Measurements from ENCODE around the gene S100A16. TPM values are rescaled to one million over a fixed set of nuclear protein-coding genes. Genes with fewer than 3 reads are reported as not detected.

S100A16 gene
- total and polyA plus RNA-seq, 9 of the 15 experiments (the other 6 are each of a cell fraction or from before 2014, with no cell fraction given) = 1.6 to 6.9 (median 4.3) TPM

DNA sequence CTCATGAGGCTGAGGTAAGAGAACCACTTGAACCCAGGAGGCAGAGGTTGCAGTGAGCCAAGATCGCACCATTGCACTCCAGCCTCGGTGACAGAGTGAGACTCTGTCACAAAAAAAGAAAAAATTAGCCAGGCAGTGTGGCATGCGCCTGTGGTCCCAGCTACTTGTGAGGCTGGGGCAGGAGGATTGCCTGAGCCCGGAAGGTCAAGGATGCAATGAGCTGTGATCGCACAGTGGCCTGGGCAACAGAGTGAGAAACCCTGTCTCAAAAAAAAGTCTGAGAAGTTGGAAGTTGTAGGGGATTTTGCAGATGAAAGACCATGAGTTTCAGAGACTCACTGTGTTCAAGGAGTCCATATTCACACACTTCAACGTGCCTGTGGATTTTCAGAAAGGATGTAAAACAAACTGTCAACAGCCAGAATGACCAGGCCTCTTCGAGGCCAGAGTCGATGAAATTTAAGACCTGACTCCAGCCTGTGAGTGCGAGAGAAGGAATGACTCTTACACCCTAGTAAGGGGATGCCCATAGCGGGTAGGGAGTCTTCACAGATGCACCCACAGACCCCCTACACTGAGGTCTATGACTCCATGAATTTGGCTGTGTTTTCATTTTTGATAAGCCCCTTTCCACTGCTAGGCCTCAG lies 12.2 kb upstream of the S100A16 start (continued):
- TF ChIP-seq, protein P1, sequence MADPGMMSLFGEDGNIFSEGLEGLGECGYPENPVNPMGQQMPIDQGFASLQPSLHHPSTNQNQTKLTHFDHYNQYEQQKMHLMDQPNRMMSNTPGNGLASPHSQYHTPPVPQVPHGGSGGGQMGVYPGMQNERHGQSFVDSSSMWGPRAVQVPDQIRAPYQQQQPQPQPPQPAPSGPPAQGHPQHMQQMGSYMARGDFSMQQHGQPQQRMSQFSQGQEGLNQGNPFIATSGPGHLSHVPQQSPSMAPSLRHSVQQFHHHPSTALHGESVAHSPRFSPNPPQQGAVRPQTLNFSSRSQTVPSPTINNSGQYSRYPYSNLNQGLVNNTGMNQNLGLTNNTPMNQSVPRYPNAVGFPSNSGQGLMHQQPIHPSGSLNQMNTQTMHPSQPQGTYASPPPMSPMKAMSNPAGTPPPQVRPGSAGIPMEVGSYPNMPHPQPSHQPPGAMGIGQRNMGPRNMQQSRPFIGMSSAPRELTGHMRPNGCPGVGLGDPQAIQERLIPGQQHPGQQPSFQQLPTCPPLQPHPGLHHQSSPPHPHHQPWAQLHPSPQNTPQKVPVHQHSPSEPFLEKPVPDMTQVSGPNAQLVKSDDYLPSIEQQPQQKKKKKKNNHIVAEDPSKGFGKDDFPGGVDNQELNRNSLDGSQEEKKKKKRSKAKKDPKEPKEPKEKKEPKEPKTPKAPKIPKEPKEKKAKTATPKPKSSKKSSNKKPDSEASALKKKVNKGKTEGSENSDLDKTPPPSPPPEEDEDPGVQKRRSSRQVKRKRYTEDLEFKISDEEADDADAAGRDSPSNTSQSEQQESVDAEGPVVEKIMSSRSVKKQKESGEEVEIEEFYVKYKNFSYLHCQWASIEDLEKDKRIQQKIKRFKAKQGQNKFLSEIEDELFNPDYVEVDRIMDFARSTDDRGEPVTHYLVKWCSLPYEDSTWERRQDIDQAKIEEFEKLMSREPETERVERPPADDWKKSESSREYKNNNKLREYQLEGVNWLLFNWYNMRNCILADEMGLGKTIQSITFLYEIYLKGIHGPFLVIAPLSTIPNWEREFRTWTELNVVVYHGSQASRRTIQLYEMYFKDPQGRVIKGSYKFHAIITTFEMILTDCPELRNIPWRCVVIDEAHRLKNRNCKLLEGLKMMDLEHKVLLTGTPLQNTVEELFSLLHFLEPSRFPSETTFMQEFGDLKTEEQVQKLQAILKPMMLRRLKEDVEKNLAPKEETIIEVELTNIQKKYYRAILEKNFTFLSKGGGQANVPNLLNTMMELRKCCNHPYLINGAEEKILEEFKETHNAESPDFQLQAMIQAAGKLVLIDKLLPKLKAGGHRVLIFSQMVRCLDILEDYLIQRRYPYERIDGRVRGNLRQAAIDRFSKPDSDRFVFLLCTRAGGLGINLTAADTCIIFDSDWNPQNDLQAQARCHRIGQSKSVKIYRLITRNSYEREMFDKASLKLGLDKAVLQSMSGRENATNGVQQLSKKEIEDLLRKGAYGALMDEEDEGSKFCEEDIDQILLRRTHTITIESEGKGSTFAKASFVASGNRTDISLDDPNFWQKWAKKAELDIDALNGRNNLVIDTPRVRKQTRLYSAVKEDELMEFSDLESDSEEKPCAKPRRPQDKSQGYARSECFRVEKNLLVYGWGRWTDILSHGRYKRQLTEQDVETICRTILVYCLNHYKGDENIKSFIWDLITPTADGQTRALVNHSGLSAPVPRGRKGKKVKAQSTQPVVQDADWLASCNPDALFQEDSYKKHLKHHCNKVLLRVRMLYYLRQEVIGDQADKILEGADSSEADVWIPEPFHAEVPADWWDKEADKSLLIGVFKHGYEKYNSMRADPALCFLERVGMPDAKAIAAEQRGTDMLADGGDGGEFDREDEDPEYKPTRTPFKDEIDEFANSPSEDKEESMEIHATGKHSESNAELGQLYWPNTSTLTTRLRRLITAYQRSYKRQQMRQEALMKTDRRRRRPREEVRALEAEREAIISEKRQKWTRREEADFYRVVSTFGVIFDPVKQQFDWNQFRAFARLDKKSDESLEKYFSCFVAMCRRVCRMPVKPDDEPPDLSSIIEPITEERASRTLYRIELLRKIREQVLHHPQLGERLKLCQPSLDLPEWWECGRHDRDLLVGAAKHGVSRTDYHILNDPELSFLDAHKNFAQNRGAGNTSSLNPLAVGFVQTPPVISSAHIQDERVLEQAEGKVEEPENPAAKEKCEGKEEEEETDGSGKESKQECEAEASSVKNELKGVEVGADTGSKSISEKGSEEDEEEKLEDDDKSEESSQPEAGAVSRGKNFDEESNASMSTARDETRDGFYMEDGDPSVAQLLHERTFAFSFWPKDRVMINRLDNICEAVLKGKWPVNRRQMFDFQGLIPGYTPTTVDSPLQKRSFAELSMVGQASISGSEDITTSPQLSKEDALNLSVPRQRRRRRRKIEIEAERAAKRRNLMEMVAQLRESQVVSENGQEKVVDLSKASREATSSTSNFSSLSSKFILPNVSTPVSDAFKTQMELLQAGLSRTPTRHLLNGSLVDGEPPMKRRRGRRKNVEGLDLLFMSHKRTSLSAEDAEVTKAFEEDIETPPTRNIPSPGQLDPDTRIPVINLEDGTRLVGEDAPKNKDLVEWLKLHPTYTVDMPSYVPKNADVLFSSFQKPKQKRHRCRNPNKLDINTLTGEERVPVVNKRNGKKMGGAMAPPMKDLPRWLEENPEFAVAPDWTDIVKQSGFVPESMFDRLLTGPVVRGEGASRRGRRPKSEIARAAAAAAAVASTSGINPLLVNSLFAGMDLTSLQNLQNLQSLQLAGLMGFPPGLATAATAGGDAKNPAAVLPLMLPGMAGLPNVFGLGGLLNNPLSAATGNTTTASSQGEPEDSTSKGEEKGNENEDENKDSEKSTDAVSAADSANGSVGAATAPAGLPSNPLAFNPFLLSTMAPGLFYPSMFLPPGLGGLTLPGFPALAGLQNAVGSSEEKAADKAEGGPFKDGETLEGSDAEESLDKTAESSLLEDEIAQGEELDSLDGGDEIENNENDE (IDR thresholded peaks at IDR 0.05; ENCODE audit: low read depth, low read length) = no peak
- TF ChIP-seq ZFP1 (CRISPR knock-in tag; IDR thresholded peaks at IDR 0.05) = no peak
- TF ChIP-seq, protein P2, sequence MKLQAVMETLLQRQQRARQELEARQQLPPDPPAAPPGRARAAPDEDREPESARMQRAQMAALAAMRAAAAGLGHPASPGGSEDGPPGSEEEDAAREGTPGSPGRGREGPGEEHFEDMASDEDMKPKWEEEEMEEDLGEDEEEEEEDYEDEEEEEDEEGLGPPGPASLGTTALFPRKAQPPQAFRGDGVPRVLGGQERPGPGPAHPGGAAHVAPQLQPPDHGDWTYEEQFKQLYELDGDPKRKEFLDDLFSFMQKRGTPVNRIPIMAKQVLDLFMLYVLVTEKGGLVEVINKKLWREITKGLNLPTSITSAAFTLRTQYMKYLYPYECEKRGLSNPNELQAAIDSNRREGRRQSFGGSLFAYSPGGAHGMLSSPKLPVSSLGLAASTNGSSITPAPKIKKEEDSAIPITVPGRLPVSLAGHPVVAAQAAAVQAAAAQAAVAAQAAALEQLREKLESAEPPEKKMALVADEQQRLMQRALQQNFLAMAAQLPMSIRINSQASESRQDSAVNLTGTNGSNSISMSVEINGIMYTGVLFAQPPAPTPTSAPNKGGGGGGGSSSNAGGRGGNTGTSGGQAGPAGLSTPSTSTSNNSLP (IDR thresholded peaks at IDR 0.05; ENCODE audit: borderline replicate concordance, low read depth, low read length) = no peak
- TF ChIP-seq, protein P3, sequence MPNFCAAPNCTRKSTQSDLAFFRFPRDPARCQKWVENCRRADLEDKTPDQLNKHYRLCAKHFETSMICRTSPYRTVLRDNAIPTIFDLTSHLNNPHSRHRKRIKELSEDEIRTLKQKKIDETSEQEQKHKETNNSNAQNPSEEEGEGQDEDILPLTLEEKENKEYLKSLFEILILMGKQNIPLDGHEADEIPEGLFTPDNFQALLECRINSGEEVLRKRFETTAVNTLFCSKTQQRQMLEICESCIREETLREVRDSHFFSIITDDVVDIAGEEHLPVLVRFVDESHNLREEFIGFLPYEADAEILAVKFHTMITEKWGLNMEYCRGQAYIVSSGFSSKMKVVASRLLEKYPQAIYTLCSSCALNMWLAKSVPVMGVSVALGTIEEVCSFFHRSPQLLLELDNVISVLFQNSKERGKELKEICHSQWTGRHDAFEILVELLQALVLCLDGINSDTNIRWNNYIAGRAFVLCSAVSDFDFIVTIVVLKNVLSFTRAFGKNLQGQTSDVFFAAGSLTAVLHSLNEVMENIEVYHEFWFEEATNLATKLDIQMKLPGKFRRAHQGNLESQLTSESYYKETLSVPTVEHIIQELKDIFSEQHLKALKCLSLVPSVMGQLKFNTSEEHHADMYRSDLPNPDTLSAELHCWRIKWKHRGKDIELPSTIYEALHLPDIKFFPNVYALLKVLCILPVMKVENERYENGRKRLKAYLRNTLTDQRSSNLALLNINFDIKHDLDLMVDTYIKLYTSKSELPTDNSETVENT (CRISPR knock-in tag; IDR thresholded peaks at IDR 0.05) = no peak
- TF ChIP-seq ASH1L (IDR thresholded peaks at IDR 0.05; ENCODE audit: borderline replicate concordance, low read depth, partially characterized antibody) = no peak
- no peak for TF ChIP-seq CBFA2T2 (conservative IDR thresholded peaks at IDR 0.05)
- TF ChIP-seq POLR3A (IDR thresholded peaks at IDR 0.05; ENCODE audit: borderline replicate concordance, extremely low read depth, insufficient read depth, insufficient read length) = no peak
- no peak for TF ChIP-seq ZNF354B (CRISPR knock-in tag; IDR thresholded peaks at IDR 0.05)
- TF ChIP-seq BCL6 (CRISPR knock-in tag; IDR thresholded peaks at IDR 0.05) = no peak

Data from K562 (cell line).